GM19099 (cell line): Measurements from ENCODE around the gene HDHD3.
A peak's percentile ranks its signal among the peaks of the same experiment; 100 is the strongest.

Experiments used
- POLR2A ChIP-seq: IDR thresholded peaks from 3 replicates; pipeline ENCODE4 v1.6.1; 2011; ENCODE audit warnings: low read depth; ENCODE audit not compliant: insufficient read length; ENCODE audit errors: extremely low read depth

HDHD3 gene

GRCh38 chr9:113376634-113377567 lies at the start of gene HDHD3:
HDHD3 (minus strand) TSS chr9:113376986; CDS start chr9:113374354, 2,632 bp downstream.
- peak; percentile 85 for TF ChIP-seq POLR2A

- no peak for TF ChIP-seq POLR2A
These were observed 48.3 kb upstream of the HDHD3 start for GRCh38 chr9:113425072-113425471.

- no peak for TF ChIP-seq POLR2A
These were observed 44.9 kb upstream of the HDHD3 start for GRCh38 chr9:113421726-113422125.

GRCh38 chr9:113417370-113417769 lies 40.6 kb upstream of the HDHD3 start:
- no peak for TF ChIP-seq POLR2A

- TF ChIP-seq POLR2A = peak; percentile 52
These were observed 39.4 kb upstream of the HDHD3 start for GRCh38 chr9:113416149-113416721.

GRCh38 chr9:113410207-113410864 lies 33.5 kb upstream of the HDHD3 start, which contains the start of the genes C9orf43 and POLE3:
C9orf43 (plus strand) TSS chr9:113410747; CDS start chr9:113413494, 2,747 bp downstream.
POLE3 (minus strand) TSS chr9:113410675; CDS start chr9:113410293, 382 bp downstream.
- peak; percentile 75 for TF ChIP-seq POLR2A

- TF ChIP-seq POLR2A = no peak
These were observed 33.1 kb upstream of the HDHD3 start for GRCh38 chr9:113409883-113410206.

- TF ChIP-seq POLR2A = no peak
These were observed 32.7 kb upstream of the HDHD3 start for GRCh38 chr9:113409481-113409880.

- TF ChIP-seq POLR2A = no peak
These were observed 26.9 kb upstream of the HDHD3 start for GRCh38 chr9:113403646-113404045.

- TF ChIP-seq POLR2A = peak; percentile 77
These were observed 24.4 kb upstream of the HDHD3 start, which contains the start of gene ALAD for GRCh38 chr9:113401027-113401792. ALAD (minus strand) TSS chr9:113401284; CDS start chr9:113393559, 7,725 bp downstream.

- no peak for TF ChIP-seq POLR2A
These were observed 22.9 kb upstream of the HDHD3 start for GRCh38 chr9:113399646-113400200.

- no peak for TF ChIP-seq POLR2A
These were observed 22.0 kb upstream of the HDHD3 start for GRCh38 chr9:113398796-113399195.

- no peak for TF ChIP-seq POLR2A
These were observed 20.4 kb upstream of the HDHD3 start for GRCh38 chr9:113397203-113397631.

GRCh38 chr9:113395000-113395861 lies 18.4 kb upstream of the HDHD3 start:
- TF ChIP-seq POLR2A = no peak

- no peak for TF ChIP-seq POLR2A
These were observed 16.5 kb upstream of the HDHD3 start for GRCh38 chr9:113393281-113393680.
